NCI-H2081 (cell line): Measurements from ENCODE around the gene SIK2.
"Not testable (repeated sequence)": the region's sequence is repeated elsewhere in the genome, so short reads cannot be mapped to it uniquely, and the experiment has no call there.

Experiments used
- DNase-seq, 2 experiments: peaks; one replicate each; lab custom pipeline; 2025; lab: John Stamatoyannopoulos, UW

SIK2 gene

GRCh38 chr11:111699579-111700156 lies 97.4 kb downstream of the SIK2 start:
- no peak for DNase-seq

- no peak for DNase-seq
Observed at GRCh38 chr11:111700162-111700561, 97.9 kb downstream of the SIK2 start.

DNA sequence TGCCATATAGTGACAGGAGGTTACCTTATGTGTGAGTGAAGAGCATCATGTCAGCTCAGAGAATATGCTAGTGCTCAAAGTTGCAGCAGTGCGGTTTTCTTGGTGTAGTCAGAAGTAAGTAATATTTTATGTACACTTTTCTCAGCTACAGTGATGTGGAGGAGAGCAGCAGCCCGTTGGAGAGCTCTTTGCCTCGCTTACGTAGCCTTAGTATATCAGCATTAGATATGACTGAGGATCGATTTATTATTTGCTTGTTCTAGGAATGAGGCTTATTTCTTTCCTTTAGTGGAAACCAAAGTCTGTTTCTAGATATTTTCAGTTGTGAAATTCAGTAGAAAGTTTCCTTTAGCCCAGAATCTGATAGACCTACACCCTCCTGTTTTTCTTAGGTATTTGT lies 100.4 kb downstream of the SIK2 start:
- no peak for DNase-seq

- no peak for DNase-seq
Observed at GRCh38 chr11:111703576-111703975, 101.3 kb downstream of the SIK2 start.

GRCh38 chr11:111707039-111707690 lies 104.9 kb downstream of the SIK2 start:
- DNase-seq = no peak

DNA sequence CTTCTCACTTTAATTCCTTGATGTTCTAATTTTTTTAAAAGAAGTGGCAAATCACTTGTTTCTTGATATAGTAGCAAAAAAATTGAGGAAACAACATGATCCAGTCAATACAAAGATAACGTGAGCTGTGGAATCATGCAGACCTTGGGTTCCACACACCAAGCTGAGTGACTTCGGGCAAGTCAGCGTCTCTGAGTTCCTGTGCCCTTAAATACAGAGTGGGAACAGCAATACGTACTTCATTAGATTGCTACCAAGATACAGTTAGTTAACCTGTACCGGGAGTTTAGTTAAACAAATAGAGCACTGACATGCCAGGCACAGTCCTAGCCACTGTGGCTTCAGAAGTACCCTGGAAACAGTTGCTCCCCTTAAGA lies 105.4 kb downstream of the SIK2 start:
- DNase-seq = no peak

- no peak for DNase-seq
Observed at GRCh38 chr11:111714522-111714921, 112.3 kb downstream of the SIK2 start.

DNA sequence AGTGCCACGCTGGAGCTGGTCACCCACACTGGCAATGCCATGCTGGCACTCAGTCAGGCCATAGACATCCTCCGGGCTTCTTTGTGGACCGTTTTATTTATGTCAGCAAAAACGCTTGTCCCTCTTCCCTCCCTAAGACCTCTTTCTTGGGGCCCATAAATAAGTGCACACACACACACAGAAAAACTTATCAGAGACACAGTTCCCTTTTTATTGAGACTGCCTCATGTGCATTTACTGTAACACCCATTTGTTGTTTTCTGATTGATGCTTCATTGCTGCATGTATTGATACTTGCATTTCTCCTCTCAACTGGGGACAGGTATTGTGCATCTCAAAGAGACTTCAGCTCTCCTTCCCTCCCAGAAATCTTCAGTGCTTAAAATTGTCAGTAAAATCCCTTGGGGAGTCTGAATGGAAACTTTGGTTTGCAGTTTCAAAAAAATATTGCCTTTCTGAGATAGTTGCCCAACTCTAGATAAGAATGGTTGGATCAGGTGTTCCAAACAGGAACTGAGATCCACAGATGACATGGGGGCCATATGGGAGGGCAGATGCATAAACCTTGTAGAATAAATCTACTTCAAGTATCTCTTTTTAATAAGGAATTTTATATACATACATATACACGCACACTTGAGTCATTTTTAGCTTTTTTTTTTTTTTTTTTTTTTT lies 113.0 kb downstream of the SIK2 start:
- no peak for DNase-seq

- not testable (repeated sequence) for DNase-seq
Observed at GRCh38 chr11:111717660-111718059, 115.4 kb downstream of the SIK2 start.

GRCh38 chr11:111718436-111718835 lies 116.2 kb downstream of the SIK2 start:
- no peak for DNase-seq

- DNase-seq = no peak
Observed at GRCh38 chr11:111718859-111719258, 116.6 kb downstream of the SIK2 start.

DNA sequence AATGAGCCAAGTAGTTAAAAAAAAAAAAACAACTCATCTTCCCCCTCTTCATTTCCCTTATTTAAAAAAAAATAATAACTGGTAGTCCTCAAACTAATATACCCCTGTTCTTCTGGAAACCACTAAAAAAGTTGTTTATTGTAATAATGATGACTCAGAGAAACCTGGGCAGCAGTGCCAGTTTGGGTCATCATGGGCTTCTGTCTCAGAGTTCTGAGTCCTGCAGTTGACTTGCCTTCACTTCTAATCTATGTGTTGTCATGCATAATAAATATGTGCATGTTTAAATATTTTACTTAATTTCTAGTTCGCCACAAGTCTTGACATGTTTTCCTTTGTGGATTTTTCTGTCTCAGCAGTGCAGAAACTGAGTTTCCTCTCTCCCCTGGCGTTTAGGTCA lies 117.1 kb downstream of the SIK2 start:
- no peak for DNase-seq

- no peak for DNase-seq
Observed at GRCh38 chr11:111720801-111721494, 118.7 kb downstream of the SIK2 start.

GRCh38 chr11:111722501-111722900 lies 120.3 kb downstream of the SIK2 start:
- no peak for DNase-seq

DNA sequence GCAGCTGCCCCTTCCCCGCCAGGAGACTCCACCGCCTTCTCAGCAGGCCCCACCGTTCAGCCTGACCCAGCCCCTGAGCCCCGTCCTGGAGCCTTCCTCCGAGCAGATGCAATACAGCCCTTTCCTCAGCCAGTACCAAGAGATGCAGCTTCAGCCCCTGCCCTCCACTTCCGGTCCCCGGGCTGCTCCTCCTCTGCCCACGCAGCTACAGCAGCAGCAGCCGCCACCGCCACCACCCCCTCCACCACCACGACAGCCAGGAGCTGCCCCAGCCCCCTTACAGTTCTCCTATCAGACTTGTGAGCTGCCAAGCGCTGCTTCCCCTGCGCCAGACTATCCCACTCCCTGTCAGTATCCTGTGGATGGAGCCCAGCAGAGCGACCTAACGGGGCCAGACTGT lies 121.3 kb downstream of the SIK2 start:
- DNase-seq = no peak

DNA sequence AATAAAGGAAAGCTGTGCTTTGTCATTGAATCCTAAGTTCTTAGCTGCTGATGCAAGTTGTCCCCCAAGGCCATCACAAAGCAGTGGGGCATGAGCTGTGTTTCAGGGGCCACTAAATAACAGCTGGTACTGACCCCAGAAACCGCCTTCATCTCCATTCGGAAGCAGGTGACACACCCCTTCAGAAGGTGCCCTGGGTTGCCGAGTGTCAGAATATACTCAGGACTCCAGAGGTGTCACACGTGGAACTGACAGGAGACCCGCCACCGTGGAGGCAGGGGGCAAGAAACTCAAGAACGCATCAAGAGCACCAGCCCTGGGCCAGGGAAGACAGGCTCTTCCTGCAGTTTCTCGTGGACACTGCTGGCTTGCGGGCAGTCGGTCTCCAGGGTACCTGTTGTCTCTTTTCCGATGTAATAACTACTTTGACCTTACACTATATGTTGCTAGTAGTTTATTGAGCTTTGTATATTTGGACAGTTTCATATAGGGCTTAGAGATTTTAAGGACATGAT lies 122.4 kb downstream of the SIK2 start:
- no peak for DNase-seq

DNA sequence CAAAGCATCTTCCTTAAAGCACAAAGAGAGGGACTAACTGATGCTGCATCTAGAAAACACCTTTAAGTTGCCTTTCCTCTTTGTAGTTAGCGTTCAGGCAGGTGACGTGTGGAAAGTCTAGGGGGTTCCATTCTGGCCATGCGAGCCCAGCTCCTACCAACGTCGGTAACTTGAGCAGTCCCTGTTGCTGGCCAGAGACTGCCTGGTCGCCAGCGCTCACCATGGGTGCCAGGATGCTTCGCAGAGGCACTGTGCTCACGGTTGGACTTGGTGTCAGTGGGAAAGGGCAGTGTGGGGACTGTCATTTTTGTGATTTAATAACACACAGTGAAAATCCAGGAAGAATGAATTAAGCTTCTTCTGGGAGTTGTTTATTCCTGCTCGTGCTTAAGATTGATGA lies 123.4 kb downstream of the SIK2 start:
- DNase-seq = no peak

- DNase-seq = no peak
Observed at GRCh38 chr11:111726301-111726713, 124.1 kb downstream of the SIK2 start.

- DNase-seq = no peak
Observed at GRCh38 chr11:111727431-111727830, 125.2 kb downstream of the SIK2 start.

DNA sequence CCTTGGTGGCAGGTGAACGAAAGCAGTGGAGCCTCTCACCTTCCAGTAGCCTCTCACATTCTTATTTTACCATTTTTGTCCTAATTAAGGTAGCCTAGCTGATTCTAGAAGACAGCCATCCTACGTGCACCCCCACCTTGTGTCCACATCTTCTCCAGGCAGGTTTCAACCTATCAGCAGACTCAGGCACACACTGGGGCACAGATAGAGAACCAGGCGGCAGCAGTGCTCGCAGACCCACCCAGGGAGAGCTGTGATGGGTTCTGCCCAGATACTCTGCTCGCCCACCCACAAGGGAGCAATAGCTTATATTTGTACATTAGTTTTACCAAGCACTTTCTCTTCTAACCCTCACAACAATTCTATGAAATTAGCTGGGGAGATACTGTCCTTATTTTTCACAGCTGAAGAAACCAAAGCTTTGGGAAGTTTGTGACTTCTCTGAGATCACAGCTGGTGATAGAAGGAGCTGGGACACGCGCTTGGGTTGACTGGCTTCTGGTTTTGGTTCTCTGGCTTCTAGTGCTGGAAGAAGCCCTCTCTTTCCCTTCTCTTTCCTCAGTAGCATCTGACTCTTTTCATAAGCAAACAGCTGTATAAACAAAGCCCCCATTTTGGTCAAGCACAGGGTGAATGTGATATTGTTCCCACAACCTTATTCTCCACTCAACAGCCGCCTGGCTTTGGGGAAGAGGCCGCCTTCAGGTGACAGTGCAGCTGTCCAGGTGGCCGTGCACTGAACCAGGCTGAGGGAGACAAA lies 127.0 kb downstream of the SIK2 start:
- DNase-seq = peak in 1 of 2 experiments; percentile 21

GRCh38 chr11:111729831-111730311 lies 127.6 kb downstream of the SIK2 start:
- no peak for DNase-seq
